HG02571 (cell line): Measurements from ENCODE around the gene TBL1X.
A peak's percentile ranks its signal among the peaks of the same experiment; 100 is the strongest.
"Not testable (repeated sequence)": the region's sequence is repeated elsewhere in the genome, so short reads cannot be mapped to it uniquely, and the experiment has no call there.

Experiments
- ATAC-seq: cut with Tn5 transposase; IDR thresholded peaks from one replicate; pipeline ENCODE4 v1.9.1; 2021; ENCODE audit warnings: mild to moderate bottlenecking, moderate library complexity; ENCODE audit not compliant: unreplicated experiment

The TBL1X gene

DNA sequence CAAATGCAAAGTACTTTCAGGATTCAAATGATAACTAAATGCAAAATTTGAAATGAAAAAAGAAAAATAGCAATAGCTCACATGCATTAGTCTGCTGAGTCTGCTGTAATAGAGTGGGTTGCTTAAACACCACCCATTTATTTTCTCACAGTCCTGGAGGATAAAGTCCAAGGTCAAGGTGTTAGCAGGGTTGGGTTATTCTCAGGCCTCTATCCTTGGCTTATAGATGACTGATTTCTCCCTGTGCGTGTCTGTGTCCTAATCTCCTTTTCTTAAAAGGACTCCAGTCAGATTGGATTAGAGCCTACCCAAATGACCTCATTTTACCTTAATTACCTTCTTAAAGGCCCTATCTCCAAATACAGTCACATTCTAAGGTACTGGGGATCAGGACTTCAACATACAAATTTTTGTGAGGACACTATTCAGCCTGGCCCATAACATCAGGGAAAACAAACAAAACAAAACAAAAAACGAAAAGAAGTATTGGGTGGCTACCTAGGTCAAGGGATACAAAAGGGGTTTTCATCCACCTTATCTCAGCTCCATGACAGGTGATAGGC, 6.3 kb upstream of the TBL1X start:
- ATAC-seq = no peak

DNA sequence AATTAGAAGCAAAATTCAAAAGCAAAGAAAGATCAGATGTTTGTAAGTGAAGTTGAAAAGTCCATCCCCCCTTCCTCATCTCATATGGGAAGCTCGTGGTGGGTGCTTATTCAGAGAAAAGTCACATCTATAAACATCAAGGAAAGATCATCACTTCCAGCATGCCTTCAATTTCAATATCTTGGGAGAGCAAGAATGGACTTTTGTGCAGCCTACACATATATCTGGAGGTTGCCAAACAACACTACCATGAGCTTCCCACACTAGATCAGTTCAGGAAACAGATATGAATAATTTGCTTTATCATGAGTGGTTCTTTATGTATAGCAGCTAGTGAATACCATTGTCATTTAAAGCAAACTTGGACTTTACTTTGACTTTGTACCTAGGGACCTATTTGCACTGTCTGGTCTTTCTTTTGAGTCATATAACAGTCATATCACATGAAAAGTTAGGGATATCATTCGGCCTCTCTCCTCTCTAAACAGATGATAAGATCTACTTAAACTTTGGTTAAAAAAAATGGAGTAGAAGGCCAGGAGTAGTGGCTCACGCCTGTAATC, 5.6 kb upstream of the TBL1X start:
- ATAC-seq = no peak

DNA sequence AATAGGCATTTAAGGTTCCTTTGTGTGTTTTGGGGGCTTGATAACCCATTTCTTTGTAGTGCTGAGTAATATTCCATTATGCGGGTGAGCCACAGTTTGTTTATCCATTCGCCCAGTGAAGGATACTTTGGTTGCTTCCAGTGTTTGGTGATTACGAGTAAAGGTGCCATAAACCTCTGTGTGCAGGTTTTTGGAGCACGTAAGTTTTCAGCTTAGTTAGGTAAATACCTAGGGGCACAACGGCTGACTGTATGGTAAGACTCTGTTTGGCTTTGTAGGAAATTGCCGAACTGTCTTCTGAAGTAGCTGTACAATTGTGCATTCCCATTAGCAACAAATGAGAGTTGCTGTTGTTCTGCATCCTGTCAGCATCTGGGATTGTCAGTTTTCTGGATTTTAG, 3.8 kb upstream of the TBL1X start:
- ATAC-seq = no peak

DNA sequence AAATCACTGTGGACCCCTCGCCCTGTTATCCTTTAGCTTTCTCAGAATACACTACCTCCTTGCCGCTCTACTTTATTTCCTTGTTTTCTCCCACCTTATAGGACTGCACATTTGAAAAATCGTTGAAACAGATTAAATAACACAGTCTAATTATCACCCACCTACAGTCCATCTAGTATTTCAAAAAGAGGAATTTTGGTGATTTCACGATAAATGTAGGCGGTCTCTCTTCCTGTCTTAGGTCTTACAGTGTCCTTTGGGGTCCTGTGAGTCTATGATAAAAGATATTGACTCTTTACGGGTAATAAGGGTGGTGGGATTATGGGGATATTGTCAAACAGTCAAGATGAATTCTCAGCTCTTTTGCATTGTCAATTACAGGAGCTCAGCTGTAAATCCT, 2.4 kb upstream of the TBL1X start:
- ATAC-seq = no peak

DNA sequence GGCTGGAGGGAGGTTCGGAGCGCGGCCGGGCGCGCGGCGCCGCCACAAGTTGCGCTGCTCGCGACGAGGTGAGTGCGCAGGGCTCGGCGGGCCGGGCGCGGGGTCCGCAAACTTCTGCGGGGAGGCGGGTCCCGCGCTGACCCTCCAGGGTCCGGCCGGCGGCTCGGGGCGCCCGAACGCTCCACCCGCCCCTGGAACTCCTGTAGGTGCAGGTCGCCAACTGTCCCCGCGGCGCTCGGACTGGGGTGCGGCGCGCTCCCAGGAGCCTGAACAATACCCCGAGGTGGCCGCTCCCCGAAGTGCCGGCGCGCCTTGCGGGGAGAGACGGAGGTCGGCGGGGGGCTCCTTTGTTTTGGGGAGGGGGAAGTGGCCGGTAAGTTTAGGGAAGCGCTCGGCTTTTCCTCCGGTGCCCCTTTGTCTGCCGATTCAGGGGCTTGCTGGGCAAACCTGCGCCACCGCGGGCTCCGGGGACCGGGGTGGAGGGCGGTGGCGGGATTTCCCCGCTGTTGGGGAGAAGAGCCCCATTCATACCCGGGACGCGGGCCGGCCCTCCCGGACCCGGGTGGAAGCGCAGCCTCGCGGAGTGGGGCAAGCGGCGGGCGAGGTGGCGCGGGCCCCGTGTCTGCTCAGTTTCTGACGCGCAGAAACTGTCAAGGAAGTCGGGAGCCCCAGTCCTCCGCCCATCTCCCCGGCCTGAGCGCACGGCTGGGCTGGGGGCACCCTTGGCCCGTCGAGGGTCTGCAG, 694 bp downstream of the TBL1X start:
- peak; percentile 16 for ATAC-seq

DNA sequence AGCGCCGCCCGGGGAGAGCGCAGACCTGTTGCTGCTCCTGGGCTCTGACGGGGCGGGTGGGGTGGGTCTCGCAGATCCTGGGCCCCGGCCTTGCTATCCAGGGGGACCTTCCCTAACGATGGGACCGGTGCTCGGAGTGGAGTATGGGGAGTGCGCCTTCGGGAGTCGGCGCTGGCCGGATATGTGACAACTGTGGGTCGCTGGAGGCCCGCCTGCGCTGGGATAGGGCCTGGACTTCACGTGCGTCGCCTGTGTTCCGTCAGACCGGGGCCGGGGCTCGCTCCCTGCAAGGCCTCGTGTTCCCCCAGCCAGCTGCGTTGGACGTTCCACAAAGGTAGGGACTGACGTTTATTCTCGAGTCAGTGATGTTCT, 1.3 kb downstream of the TBL1X start:
- ATAC-seq = no peak

DNA sequence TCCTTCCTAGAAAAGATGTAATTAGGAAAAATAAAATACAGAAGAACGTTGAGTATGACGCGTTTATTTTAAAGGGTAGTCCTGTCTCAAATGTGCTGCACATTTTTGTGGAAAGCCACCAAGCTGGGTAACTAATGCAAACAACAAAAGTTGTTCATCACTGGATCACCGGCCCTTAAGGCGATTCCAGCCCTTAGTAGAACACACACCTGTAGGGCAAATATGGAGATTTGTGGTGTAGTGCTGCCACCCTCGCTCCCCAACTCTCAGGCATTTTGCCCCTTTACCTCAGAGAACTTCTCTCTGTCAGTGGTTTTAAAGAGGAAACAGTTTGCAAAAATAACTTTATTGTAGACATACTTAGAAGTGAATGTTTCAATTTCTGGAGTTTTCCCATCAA, 1.9 kb downstream of the TBL1X start:
- no peak for ATAC-seq

DNA sequence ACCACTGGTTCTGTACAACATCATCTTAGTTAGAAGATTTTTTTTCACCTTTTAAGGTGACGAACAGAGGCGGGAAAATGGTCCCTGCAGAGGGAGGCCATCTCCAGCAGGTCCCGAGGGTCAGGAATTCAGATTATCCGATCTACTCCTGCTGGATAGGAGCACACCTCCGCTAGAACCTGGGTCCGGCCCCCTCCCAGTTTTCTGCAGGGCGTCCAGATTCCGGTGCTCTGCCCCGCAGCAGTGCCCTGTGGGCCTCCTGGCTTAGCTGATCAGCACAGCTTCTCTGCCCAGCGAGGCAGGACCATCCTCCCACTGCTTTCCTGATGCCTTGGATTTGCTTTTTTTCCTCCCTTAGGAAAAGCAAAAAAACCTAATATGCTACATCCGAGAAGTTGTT, 2.3 kb downstream of the TBL1X start:
- ATAC-seq = no peak

DNA sequence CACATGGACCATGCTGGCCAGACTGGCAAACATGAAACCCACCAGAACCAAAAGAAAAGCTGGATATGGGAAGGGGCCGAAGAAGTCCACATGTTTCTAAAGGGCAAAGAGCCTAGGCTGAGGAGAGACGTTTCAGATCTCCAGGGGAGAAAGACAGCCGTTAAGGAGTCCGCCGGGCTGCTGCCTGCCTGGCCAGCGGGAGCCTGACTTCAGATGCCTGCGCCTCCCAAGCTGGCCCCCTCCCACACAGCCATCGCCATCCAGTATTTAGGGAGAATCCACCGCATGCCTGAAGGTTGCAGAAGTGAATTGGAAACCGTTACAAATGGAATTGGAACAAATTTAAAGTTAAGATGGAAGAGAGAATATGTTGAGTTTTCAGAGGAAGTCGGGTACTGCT, 2.9 kb downstream of the TBL1X start:
- no peak for ATAC-seq

DNA sequence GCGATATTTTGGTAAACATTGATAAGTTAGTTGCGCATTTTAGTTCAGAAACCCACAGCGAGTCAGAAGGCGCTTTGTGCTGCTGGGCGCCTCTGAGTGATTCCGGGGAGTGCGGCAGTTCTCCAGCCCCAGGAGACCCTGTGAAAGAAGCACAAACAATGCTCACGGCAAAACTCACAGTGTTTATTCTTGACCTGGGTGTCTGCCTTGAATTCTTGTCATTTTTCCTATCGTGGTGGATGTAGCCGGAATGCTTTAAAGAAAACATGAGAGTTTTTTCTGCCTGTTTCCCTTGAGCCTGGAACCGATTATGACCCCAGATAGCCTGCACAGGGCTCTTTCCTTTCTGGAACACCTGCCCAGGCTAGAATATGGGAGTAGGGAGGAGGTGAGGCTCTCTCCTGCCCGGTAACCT, 6.7 kb downstream of the TBL1X start:
- ATAC-seq = no peak

DNA sequence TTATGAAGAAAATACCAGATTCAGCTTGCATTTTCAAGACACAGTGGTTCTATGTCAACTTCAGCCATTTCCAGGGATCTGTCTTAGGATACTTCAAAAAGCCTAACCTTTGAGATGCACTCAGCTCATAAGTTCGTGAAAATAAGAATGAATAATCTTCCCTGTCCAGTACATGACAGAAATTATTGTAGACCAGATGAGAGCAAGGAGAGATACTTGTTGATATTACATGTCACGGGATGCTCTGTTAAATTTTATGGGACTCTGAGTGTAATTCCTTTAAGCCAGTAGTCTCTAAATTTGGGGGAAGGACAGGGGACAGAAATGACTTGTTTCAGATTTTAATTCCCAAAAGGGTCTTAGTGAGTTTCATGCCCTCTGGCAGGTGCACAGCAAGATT, 8.8 kb downstream of the TBL1X start:
- ATAC-seq = no peak

DNA sequence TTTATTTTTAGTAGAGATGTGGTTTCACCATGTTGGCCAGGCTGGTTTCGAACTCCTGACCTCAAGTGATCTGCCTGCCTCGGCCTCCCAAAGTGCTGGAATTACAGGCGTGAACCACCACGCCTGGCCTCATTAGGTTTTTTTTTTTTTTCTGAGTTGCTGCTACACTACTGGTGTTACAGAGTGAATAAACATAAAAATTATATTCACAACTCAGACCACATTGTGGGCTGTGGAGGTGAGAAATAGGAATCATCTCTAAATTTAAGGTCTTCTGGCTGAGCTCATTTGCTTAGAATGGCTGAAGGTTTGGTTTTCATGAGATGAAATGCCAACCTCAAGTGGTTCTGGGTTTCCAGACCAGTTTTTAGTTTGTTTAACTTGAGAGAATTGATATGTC, 10.6 kb downstream of the TBL1X start:
- ATAC-seq = not testable (repeated sequence)

DNA sequence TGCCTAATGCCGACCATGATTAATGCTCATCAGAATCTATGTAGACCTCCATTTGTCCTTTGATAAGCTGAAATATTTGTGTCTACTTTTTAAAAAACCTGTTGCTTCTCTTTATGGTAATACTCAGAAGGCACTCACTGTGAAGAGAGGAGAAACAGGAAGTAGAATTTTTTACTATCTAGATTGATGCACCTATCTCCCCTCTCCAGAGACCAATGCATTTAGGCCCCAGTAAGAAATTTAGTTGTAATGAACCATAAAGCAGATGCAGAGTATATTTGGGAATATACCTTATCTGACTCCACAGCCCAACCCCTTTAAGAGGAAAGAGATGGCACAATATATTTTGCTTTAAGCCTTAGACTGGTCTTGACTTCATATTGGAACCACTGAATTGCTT, 11.1 kb downstream of the TBL1X start:
- no peak for ATAC-seq

DNA sequence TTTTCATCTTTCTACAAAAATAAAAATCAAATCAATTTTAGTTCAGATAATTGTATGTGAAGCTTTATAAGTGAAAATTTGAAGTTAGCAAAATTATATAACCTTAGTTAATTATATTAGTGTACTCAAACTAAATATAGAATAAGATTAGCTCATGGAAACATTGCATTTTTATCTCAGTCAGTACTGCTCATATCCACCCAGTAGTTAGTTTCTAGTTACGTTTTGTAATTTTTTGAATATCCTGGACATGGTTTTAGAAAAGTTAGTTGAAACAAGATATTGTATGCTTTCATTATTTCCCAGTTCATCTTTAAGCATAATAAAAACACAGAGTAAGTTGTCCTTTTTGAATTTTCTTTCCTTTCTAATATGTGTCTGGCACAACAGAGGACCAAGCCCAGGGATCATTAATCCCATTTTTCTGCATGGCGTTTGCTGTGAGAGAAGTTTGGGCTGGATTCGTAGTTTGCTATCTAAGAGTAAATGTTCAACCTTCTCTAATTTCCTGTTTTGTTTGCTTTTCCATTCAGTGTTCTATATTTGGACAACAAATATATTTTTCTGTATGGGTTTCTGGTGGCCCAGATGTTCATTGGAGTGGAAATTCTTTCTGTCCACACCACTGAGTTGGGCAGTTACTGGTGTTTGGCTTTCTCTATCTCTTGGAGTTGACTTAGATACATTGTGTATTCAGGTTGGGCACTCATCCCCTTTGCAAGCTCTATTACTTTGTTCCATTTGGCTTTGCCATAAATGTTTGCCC, 12.1 kb downstream of the TBL1X start:
- ATAC-seq = no peak

DNA sequence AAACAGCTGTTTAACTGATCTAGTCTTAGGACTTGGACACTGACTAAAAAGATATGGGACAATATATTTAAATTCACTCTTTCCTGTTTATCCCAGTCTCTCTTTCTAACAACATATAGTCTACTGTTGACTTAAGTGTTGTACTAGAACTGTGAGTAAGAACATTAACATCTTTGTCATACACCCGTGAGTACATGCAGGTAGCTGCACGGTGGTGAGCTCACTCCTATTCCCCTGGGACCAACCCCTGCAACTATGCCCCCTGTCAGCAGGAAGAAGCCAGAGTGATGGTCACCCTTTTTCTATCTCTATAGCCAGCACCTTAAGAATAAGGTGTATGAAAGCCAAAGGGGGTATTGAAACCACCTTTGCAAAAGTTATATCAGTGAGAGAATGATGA, 17.6 kb downstream of the TBL1X start:
- no peak for ATAC-seq

DNA sequence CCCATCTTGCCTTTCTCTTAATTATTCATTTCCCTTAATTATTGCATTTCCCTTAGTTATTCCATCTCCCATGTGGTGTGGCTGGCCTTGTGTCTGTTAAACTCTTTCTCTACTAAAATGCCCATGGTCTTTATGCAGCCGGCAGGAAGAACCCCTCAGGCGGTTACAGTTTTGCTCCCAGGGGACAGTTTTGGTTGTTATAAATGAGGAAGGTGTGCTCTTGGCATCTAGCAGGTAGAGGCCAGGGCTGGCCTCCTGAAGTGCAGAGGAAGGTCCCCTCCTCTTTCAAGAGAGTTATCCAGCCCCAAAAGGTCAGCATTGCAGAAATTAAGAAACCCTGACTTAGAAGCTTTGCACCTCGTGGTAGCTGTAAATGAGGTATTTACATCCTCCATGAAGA, 18.0 kb downstream of the TBL1X start:
- no peak for ATAC-seq

DNA sequence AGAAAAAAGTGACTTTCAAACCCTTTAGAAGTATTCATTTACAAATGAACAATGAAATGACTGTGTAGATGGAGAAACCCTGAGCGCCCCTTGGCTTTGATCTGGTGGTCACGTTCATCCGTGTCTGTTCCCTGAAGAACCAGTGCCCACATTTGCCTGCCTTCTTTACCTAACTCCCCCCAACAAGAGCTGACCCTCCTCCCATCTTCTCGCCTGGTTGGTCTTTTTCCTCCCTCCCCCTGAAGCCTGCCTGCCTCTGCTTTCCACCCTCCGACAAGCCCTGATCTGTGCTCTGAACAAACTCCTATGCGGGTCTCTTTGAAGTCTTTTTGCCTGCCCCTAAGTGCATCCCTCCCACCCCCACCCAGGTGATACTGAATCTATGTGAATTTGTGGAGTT, 18.5 kb downstream of the TBL1X start:
- ATAC-seq = no peak

DNA sequence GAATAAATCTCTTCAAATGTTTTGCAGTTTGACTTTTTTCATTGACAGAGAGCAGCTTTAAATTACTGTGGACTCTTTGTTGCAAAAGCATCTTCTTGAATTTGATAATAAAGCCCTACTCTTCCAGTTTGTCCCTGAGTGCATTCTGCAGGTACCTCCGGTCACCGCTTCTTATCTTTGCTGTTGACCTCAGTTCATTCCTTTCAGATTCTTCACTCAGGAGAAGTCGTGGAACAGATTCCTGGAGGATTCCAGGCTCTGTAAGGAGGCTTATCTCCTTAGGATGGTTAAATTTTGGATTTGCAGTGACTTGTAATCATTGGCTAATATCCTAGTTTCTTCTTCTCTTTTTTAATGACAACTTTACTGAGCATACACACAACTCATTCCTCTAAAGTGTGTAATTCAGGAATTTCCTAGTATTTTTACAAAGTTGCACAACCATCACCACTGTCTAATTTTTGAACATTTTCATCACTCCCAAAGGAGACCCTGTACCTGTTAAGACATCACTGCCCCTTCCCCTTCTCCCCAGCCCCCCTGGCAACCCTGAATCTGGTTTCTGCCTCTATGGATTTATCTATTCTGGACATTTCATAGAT, 22.0 kb downstream of the TBL1X start:
- ATAC-seq = no peak

DNA sequence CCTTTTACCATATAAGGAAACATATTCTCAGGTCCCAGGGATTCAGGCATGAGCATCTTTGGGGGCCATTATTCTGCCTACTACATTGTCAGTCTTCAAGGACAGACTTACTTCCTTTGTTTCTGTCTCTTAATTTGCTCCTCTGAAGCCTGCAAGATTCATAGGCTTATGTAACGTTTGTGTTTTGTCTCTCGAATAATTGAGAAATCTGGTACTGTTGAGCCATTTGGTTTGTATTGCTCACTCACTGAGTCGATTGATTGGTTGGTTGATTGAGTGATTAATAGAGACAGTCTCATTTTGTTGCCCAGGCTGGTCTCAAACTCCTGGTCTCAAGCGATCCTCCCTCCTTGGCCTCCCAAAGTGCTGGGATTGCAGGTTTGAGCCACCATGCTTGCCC, 23.7 kb downstream of the TBL1X start:
- no peak for ATAC-seq

DNA sequence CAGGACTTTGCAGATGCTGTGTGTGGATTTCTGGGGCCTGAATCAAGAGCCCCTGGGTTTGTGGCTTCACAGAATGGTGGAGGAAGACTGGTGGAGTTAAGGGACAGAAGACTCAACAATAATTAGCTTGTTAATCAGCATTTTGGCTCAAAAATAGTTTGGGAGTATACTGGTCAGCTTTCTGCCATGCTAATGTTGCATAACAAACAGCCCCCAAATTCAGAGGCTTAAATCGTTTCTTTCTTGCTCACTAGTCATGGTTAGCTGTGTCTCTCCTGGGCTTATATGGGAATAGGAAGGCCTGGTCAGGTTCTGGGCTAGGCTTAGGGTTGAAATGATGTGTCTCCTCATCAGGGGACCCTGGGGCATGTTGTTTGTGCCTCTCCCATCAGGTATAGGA, 24.4 kb downstream of the TBL1X start:
- ATAC-seq = no peak

DNA sequence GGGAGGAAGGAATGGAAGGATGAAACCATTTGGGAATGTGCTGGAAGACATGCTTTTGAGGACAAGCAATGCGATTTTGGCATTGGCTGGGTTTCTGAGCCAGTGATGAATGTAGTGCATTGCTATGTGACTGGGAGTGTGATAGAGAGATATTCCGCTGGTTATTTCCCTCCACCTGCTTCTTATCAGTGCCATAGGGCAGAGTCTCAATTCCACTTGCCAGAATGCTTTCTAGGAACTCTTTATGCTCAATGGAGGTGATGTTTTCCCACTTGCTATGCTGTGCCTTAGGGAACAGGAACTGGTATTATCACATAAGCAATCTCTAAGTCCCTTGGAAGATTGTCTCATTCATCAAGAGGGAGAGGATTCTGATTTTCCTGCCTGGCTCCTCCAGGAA, 28.0 kb downstream of the TBL1X start:
- no peak for ATAC-seq

DNA sequence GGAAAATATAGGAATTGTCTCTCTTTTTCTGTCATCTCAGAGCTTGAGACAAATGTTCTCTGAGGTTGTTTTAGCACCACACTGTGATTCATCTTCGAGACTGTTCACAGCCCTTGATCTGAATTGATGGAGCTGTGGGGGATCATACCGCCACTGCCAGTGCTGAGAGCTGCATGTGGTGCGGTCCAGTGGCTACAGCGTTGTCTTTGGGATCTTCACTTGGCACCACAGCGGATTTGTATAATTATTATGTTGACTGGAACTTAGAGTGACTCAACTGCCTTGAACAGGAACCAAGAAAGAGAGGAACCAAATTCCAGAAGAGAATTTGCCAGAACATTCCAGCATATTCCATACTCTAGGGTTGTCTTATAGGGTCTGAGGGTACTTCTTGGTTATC, 29.1 kb downstream of the TBL1X start:
- ATAC-seq = no peak
